Tibial artery (tissue), 4 donors: ENCODE data around the gene PPP1R13L.
A peak's percentile ranks its signal among the peaks of the same experiment; 100 is the strongest.

Experiments used
- DNase-seq, 2 donors: peaks; one replicate each; pipeline ENCODE4 v3.0.0-alpha.2; 2019
- H3K27ac ChIP-seq, 2 donors: fragments of 200-600 bp; sonication (generic) in 1 of 2; 1 replicate in 1 of 2; 2 replicates in 1 of 2; pipeline ENCODE4 v1.5.1; 2018 to 2019; ENCODE audit warnings: mild to moderate bottlenecking in 1 of 2
- H3K27me3 ChIP-seq, 2 donors: fragments of 200-600 bp; sonication (generic) in 1 of 2; one replicate each; pipeline versions ENCODE4 v1.5.1 to v1.6.0; 2016 to 2019
- H3K36me3 ChIP-seq, 3 donors: fragments of 200-600 bp; sonication (generic) in 2 of 3; one replicate each; pipeline ENCODE4 v1.5.1; 2016 to 2019; ENCODE audit warnings: mild to moderate bottlenecking in 2 of 3
- H3K4me1 ChIP-seq, 4 donors: fragments of 200-600 bp; sonication (generic) in 2 of 4; 1 replicate in 3 of 4; 2 replicates in 1 of 4; pipeline ENCODE4 v1.5.1; 2016 to 2019
- H3K4me3 ChIP-seq, 2 donors: fragments of 200-600 bp; sonication (generic) in 1 of 2; 1 replicate in 1 of 2; 2 replicates in 1 of 2; pipeline ENCODE4 v1.5.1; 2018 to 2019; ENCODE audit warnings: mild to moderate bottlenecking in 2 of 2
- H3K9me3 ChIP-seq, 3 donors: fragments of 200-600 bp; sonication (generic) in 1 of 3; one replicate each; pipeline ENCODE4 v1.5.1; 2016 to 2019
- intact Hi-C: fragments of 100-400 bp; cut with DNase I; formaldehyde crosslinking; loops from one replicate; pipeline ENCODE4 v1.15.0; 2023; ENCODE audit warnings: low total_unique reads
- TF ChIP-seq, protein P1 (sequence below), 2 experiments: fragments of 200-600 bp in 1 of 2; fragments of 450-650 bp in 1 of 2; IDR thresholded peaks; one replicate each; pipeline ENCODE4 v1.5.1; 2017 to 2019; ENCODE audit warnings: antibody characterized with exemption in 2 of 2, mild to moderate bottlenecking in 1 of 2, moderate library complexity in 1 of 2

PPP1R13L gene

DNA sequence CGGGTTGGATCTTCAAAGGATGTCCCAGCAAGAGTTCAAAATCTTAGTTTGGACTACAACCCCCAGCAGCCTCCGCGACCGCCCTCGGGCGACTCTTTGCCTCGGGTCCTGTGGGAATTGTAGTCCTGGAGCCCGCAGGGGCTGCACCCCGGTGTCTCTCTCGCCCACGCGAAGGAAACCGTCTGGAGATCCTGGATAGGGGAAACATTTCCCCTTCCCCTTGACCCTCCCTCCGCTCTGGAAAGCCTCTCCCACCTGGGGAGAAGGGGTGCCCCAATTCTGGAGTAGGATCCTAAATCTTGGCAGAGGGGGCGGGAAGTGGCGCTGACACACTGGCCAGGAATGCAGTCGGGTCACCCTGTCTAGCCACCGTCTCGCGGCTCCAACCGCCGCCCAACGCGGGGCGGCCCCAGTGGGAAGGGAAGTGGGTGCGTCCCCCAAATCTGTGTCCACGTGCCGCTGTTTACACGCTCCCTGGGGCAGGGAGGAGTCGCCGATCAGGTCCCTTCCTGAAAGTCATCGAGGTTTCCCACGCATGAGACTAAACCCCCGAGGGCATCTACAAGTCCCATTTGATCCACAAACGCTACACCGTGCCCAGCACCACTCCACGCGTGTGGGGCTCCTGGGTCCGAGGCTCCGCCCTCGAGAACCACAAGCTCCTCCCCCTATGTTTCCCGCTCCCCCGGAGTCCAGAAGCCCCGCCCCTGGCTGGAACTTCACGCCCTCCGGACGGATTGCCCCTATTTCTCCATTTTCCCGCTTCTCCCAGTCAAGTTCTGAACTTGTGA, 761 bp upstream of the PPP1R13L start:
- Histone ChIP-seq H3K4me1 (peaks cover 0 to 47% (median 34%) of the 10 kb centered on the region in 4 donors), H3K27ac (peak overlapping the region; percentile 85 to 89), H3K9me3 (no peaks in the 10 kb centered on the region), H3K27me3 (no peaks in the 10 kb centered on the region), H3K36me3 (peaks cover 0 to 10% (median 0%) of the 10 kb centered on the region in 3 donors), H3K4me3 (peak overlapping the region; percentile 59 to 64)
- DNase-seq: peak; percentile 91 to 94
- TF ChIP-seq, protein P1, sequence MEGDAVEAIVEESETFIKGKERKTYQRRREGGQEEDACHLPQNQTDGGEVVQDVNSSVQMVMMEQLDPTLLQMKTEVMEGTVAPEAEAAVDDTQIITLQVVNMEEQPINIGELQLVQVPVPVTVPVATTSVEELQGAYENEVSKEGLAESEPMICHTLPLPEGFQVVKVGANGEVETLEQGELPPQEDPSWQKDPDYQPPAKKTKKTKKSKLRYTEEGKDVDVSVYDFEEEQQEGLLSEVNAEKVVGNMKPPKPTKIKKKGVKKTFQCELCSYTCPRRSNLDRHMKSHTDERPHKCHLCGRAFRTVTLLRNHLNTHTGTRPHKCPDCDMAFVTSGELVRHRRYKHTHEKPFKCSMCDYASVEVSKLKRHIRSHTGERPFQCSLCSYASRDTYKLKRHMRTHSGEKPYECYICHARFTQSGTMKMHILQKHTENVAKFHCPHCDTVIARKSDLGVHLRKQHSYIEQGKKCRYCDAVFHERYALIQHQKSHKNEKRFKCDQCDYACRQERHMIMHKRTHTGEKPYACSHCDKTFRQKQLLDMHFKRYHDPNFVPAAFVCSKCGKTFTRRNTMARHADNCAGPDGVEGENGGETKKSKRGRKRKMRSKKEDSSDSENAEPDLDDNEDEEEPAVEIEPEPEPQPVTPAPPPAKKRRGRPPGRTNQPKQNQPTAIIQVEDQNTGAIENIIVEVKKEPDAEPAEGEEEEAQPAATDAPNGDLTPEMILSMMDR (IDR thresholded peaks at IDR 0.05): no peak
- intact Hi-C loops: no loop called here

DNA sequence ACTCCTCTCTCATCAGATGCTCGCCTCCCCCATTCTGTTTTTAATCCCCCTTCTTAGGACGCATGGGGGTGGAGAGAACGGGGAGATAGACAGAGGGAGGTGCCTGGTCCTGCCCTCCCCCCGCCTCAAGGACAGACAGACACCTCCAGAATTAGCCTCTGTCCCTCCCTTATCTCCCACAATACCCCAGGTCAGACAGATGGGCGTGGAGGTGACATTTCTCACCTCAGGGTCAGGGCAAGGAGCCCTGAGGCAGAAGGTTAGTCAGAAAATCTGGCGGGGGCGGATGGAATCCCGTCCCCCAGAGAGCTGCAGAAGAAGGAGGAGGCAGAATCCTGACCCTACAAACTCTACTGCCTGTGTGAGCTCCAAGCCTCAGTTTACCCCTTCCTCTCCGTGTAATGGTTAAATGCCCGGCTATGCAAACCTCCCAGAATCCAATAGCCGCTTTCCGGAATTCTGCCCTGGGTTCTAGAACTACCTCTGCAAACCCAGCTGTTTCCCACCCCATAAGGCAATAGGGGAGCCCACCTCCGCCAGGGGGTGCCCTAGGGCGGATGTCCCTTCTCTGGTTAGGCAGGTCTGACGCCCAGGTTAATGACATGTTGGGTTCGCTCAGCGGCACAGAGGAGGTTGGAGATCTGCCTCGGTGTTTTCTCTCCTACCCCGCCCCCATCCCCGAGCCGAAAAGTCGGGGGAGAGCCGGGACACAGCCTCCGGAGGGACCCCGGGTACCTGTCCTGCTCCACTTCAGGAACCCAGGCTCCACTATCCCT, 900 bp downstream of the PPP1R13L start:
- Histone ChIP-seq H3K36me3 (peaks cover 0 to 5% (median 0%) of the 10 kb centered on the region in 3 donors), H3K9me3 (no peaks in the 10 kb centered on the region), H3K4me3 (peak overlapping the region; percentile 59 to 64), H3K27me3 (no peaks in the 10 kb centered on the region), H3K4me1 (peaks cover 0 to 47% (median 35%) of the 10 kb centered on the region in 4 donors), H3K27ac (peak overlapping the region; percentile 85 to 89)
- TF ChIP-seq, protein P1 (IDR thresholded peaks at IDR 0.05): peak; percentile 29 to 41
- DNase-seq: peak in 1 of 2 donors; percentile 45
- intact Hi-C loops: no loop called here

DNA sequence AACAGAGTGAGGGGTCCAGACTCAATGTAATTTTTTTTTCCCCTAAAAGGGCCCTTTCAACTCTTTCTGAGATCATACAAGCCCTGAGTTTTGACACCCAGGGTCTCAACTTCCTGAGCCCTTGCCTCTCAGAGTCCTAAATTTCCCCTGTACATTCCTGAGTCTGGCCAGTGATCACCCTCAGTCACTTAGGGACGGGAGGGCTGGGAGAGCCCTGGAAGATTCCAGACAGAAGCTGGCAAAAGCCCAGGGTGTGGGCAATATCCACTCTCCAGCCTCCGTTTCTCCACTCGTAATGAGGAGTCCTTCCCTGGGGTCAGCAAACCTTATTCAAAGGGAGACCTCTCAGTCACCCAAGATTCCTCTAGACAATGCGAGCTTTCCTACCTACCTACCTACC, 1.6 kb downstream of the PPP1R13L start:
- DNase-seq: no peak
- TF ChIP-seq, protein P1 (IDR thresholded peaks at IDR 0.05): no peak
- Histone ChIP-seq H3K36me3 (no peaks in the 10 kb centered on the region), H3K27me3 (no peaks in the 10 kb centered on the region), H3K27ac (peak overlapping the region; percentile 85 to 89), H3K4me1 (peaks cover 0 to 54% (median 38%) of the 10 kb centered on the region in 4 donors), H3K9me3 (no peaks in the 10 kb centered on the region), H3K4me3 (peak overlapping the region in 1 of 2 donors; percentile 64)
- intact Hi-C loops: no loop called here

DNA sequence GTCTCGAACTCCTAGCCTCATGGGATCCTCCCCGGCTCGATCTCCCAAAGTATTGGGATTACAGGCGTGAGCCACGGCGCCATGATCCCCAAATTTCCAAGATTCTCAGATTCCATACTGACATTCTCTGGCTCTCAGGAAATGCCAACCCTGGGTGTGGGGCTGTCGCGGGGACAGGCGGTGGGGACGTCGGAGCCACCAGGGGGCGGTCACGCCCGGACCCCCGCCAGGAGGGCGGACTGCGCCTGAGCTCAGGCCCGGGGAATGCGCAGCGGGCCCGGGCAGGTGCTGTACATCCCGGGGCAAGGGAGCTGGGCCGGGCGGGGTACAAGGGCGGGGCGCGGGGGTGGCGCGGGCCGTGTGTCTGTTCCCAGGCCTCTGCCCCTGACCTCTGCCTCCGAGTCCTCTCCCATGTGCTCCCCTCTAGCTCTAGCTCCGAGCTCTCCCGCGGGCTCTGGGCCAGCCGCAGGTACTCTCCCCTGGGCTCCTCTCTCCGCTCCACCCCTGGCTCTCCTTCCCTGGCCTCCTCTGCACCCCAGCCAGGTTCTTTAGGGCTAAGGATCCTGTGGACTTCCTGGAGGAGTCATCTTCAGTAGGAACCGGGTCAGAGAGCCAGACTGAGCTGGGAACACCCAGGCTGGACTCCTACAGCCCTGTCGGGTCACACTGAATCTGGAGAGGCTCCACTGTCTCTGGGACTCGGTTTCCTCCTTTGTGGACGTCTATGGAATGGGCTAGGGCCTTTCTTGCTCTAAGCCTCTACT, 2.4 kb downstream of the PPP1R13L start:
- intact Hi-C loops: no loop called here
- Histone ChIP-seq H3K27ac (peak overlapping the region in 1 of 2 donors; percentile 1), H3K27me3 (no peaks in the 10 kb centered on the region), H3K36me3 (no peaks in the 10 kb centered on the region), H3K4me3 (peak overlapping the region; percentile 6 to 27), H3K9me3 (no peaks in the 10 kb centered on the region), H3K4me1 (peaks cover 0 to 56% (median 42%) of the 10 kb centered on the region in 4 donors)
- TF ChIP-seq, protein P1 (IDR thresholded peaks at IDR 0.05): peak in 1 of 2 experiments; percentile 40
- DNase-seq: no peak

DNA sequence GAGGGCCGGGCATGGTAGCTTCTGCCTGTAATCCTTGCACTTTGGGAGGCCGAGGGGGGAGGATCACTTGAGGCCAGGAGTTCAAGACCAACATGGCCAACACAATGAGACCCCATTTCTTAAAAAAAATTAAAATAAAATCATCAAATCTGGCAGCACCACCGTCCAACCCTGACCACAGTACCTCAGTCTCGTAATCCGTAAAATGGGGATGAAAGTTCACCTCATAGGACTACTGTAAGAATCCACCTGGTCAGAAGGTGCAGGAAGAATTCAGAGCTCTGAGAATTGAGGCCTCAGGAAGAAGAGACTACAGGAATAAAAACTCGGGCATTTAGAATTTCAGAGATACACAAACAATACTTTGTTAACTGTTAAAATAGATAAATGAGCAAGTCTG, 3.1 kb downstream of the PPP1R13L start:
- TF ChIP-seq, protein P1 (IDR thresholded peaks at IDR 0.05): no peak
- no peaks in the 10 kb centered on the region for H3K27me3 ChIP-seq
- DNase-seq: no peak
- intact Hi-C loops: no loop called here
- H3K27ac ChIP-seq: no peak overlapping the region
- no peaks in the 10 kb centered on the region for H3K9me3 ChIP-seq
- peaks cover 0 to 50% (median 35%) of the 10 kb centered on the region in 4 donors for H3K4me1 ChIP-seq
- H3K4me3 ChIP-seq: no peak overlapping the region
- H3K36me3 ChIP-seq: peaks cover 0 to 4% (median under 1%) of the 10 kb centered on the region in 3 donors
